Measurements from ENCODE around the gene BRSK1. TPM values are rescaled to one million over a fixed set of nuclear protein-coding genes. Genes with fewer than 3 reads are reported as not detected.

Gene BRSK1
- total and polyA plus RNA-seq, 10 of the 15 experiments (the other 5 are each of a cell fraction or from before 2014, with no cell fraction given) = 0.03 to 0.76 (median 0.25) TPM; not detected in 4

GRCh38 chr19:55302318-55302703 lies 18.5 kb downstream of the BRSK1 start:
- FAIRE-seq = no peak
- H3K4me3 ChIP-seq = peak overlapping the region; percentile 67; the same call in 1 of the 2 replicates

More at GRCh38 chr19:55302318-55302703, 18.5 kb downstream of the BRSK1 start:
- in situ Hi-C loops (cut with MboI) = no loop called here
- 46% methylated on average over 6 of the region's 12 CpGs for WGBS (ENCODE audit: insufficient coverage, insufficient replicate concordance, low lambda C conversion rate, missing lambda C conversion rate)
- Histone ChIP-seq H3K27me3 (replicated peaks in 1 of 2; ENCODE audit: control insufficient read depth in 2 of 2, insufficient read depth in 2 of 2, low read length in 1 of 2) (no peaks in the 10 kb centered on the region), H3K9me3 (replicated peaks; ENCODE audit: control insufficient read depth, insufficient read depth, low read length) (no peaks in the 10 kb centered on the region), H3K4me1 (ENCODE audit: control insufficient read depth, insufficient read depth, low read length) (peaks cover 11% of the 10 kb centered on the region), H4K20me1 (ENCODE audit: control insufficient read depth, insufficient read depth) (no peaks in the 10 kb centered on the region; the same call in 1 of the 2 replicates), H3K9ac (ENCODE audit: control insufficient read depth, insufficient read depth, low read length) (peak overlapping the region; percentile 8; the same call in 1 of the 2 replicates), H3K27ac (ENCODE audit: control insufficient read depth, insufficient read depth) (peak overlapping the region; percentile 27), H3K79me2 (ENCODE audit: control insufficient read depth, insufficient read depth, low read length) (no peaks in the 10 kb centered on the region), H3K36me3 (ENCODE audit: control insufficient read depth in 2 of 2, insufficient read depth in 2 of 2, low read length in 1 of 2) (no peaks in the 10 kb centered on the region), H3K4me2 (ENCODE audit: control insufficient read depth, insufficient read depth) (peak overlapping the region; percentile 66), H2AFZ (ENCODE audit: control insufficient read depth, low read depth, low read length) (peak overlapping the region; percentile 96)
- ChIA-PET POLR2A (interaction anchor here (1.6 to 2.8 kb wide), 2 partner anchors 37 to 82 kb away, joined by 9 to 14 read pairs; partner anchors contain the start of genes KMT5C and TMEM238), CTCF (interaction anchor here (0.7 to 3.8 kb wide), 19 partner anchors 10 to 202 kb away, joined by 3 to 49 read pairs (median 8); partner anchors contain the start of genes BRSK1, HSPBP1, KMT5C and TMEM238), SMC1A (ENCODE audit: uncharacterized antibody, unreplicated experiment) (interaction anchor here (1.2 to 3.5 kb wide), 8 partner anchors 10 to 331 kb away, joined by 3 to 22 read pairs (median 6); partner anchors contain the start of genes ISOC2, KMT5C and TMEM238), RAD21 (ENCODE audit: unreplicated experiment) (interaction anchor here (0.6 to 2.8 kb wide), 9 partner anchors 37 to 202 kb away, joined by 3 to 28 read pairs (median 8); partner anchors contain the start of genes ISOC2, KMT5C, PPP6R1 and TMEM238)
- TF ChIP-seq TCF3 (IDR thresholded peaks at IDR 0.05; ENCODE audit: borderline replicate concordance, insufficient read depth, low read depth, low read length) (no peak), RELB (IDR thresholded peaks at IDR 0.05; ENCODE audit: low read depth) (no peak), MLLT1 (IDR thresholded peaks at IDR 0.05) (no peak), IRF5 (IDR thresholded peaks at IDR 0.05; ENCODE audit: borderline replicate concordance) (no peak), ZNF207 (IDR thresholded peaks at IDR 0.05; ENCODE audit: borderline replicate concordance) (no peak), BRCA1 (IDR thresholded peaks at IDR 0.05; ENCODE audit: low read depth, low read length) (no peak), NKRF (conservative IDR thresholded peaks at IDR 0.05) (no peak), RBBP5 (conservative IDR thresholded peaks at IDR 0.05) (no peak), RCOR1 (conservative IDR thresholded peaks at IDR 0.05; ENCODE audit: low read depth, low read length) (no peak), FOS (IDR thresholded peaks at IDR 0.05; ENCODE audit: borderline replicate concordance, extremely low read depth, insufficient read length) (no peak), NFYA (IDR thresholded peaks at IDR 0.05; ENCODE audit: borderline replicate concordance, low read depth, low read length) (no peak), RFX5 (IDR thresholded peaks at IDR 0.05; ENCODE audit: low read depth, low read length) (no peak)
- DNase-seq (ENCODE audit: low read depth, low spot score) = no peak
- ATAC-seq = no peak
- intact Hi-C loops (cut with micrococcal nuclease; ENCODE audit: unreplicated experiment) = loop anchor here (5.0 kb wide), 1 partner anchor 80 kb away; the partner anchor contains the start of gene TMEM238
- no TSS peak for BruUV-seq (replicated peaks)
